ENCODE results near the gene EEIG1. TPM values are rescaled to one million over a fixed set of nuclear protein-coding genes. Genes with fewer than 3 reads are reported as not detected.

The EEIG1 gene
- total and polyA plus RNA-seq, 9 of the 15 experiments (the other 6 are each of a cell fraction or from before 2014, with no cell fraction given) = 0.17 to 16.7 (median 3.6) TPM

DNA sequence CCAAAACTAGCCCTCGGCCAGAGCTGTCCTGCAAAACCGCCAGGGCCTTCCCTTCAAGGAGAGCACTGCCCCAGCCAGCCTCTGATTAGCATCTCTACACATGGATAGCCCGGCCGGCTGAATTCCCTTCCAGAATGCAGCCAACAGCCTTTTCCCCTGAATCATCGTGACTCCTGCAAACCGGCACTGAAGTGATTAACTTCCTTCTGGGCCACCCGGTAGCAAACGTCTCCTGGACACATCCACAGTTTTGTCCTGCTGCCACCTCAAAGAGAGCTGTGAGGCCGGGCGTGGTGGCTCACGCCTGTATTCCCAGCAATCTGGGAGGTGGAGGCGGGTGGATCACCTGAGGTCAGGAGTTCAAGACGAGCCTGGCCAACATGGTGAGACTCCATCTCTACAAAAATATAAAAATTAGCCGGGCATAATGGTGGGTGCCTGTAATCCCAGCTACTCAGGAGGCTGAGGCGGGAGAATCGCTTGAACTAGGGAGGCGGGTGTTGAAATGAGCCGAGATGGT lies 21.1 kb upstream of the EEIG1 start (continued):
- TF ChIP-seq, protein P1, sequence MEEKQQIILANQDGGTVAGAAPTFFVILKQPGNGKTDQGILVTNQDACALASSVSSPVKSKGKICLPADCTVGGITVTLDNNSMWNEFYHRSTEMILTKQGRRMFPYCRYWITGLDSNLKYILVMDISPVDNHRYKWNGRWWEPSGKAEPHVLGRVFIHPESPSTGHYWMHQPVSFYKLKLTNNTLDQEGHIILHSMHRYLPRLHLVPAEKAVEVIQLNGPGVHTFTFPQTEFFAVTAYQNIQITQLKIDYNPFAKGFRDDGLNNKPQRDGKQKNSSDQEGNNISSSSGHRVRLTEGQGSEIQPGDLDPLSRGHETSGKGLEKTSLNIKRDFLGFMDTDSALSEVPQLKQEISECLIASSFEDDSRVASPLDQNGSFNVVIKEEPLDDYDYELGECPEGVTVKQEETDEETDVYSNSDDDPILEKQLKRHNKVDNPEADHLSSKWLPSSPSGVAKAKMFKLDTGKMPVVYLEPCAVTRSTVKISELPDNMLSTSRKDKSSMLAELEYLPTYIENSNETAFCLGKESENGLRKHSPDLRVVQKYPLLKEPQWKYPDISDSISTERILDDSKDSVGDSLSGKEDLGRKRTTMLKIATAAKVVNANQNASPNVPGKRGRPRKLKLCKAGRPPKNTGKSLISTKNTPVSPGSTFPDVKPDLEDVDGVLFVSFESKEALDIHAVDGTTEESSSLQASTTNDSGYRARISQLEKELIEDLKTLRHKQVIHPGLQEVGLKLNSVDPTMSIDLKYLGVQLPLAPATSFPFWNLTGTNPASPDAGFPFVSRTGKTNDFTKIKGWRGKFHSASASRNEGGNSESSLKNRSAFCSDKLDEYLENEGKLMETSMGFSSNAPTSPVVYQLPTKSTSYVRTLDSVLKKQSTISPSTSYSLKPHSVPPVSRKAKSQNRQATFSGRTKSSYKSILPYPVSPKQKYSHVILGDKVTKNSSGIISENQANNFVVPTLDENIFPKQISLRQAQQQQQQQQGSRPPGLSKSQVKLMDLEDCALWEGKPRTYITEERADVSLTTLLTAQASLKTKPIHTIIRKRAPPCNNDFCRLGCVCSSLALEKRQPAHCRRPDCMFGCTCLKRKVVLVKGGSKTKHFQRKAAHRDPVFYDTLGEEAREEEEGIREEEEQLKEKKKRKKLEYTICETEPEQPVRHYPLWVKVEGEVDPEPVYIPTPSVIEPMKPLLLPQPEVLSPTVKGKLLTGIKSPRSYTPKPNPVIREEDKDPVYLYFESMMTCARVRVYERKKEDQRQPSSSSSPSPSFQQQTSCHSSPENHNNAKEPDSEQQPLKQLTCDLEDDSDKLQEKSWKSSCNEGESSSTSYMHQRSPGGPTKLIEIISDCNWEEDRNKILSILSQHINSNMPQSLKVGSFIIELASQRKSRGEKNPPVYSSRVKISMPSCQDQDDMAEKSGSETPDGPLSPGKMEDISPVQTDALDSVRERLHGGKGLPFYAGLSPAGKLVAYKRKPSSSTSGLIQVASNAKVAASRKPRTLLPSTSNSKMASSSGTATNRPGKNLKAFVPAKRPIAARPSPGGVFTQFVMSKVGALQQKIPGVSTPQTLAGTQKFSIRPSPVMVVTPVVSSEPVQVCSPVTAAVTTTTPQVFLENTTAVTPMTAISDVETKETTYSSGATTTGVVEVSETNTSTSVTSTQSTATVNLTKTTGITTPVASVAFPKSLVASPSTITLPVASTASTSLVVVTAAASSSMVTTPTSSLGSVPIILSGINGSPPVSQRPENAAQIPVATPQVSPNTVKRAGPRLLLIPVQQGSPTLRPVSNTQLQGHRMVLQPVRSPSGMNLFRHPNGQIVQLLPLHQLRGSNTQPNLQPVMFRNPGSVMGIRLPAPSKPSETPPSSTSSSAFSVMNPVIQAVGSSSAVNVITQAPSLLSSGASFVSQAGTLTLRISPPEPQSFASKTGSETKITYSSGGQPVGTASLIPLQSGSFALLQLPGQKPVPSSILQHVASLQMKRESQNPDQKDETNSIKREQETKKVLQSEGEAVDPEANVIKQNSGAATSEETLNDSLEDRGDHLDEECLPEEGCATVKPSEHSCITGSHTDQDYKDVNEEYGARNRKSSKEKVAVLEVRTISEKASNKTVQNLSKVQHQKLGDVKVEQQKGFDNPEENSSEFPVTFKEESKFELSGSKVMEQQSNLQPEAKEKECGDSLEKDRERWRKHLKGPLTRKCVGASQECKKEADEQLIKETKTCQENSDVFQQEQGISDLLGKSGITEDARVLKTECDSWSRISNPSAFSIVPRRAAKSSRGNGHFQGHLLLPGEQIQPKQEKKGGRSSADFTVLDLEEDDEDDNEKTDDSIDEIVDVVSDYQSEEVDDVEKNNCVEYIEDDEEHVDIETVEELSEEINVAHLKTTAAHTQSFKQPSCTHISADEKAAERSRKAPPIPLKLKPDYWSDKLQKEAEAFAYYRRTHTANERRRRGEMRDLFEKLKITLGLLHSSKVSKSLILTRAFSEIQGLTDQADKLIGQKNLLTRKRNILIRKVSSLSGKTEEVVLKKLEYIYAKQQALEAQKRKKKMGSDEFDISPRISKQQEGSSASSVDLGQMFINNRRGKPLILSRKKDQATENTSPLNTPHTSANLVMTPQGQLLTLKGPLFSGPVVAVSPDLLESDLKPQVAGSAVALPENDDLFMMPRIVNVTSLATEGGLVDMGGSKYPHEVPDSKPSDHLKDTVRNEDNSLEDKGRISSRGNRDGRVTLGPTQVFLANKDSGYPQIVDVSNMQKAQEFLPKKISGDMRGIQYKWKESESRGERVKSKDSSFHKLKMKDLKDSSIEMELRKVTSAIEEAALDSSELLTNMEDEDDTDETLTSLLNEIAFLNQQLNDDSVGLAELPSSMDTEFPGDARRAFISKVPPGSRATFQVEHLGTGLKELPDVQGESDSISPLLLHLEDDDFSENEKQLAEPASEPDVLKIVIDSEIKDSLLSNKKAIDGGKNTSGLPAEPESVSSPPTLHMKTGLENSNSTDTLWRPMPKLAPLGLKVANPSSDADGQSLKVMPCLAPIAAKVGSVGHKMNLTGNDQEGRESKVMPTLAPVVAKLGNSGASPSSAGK (IDR thresholded peaks at IDR 0.05) = peak; percentile 79
- TF ChIP-seq MTA1 (IDR thresholded peaks at IDR 0.05; ENCODE audit: borderline replicate concordance) (peak; percentile 60; the same call in 1 of the 2 replicates), ZNF24 (IDR thresholded peaks at IDR 0.05) (peak; percentile 40; the same call in 1 of the 2 replicates), THRAP3 (IDR thresholded peaks at IDR 0.05; ENCODE audit: borderline replicate concordance) (no peak), KLF6 (CRISPR knock-in tag; IDR thresholded peaks at IDR 0.05; ENCODE audit: borderline replicate concordance) (no peak), CXXC5 (CRISPR knock-in tag; IDR thresholded peaks at IDR 0.05) (peak; percentile 67; the same call in 1 of the 2 replicates), GTF2A2 (tag; IDR thresholded peaks at IDR 0.05) (no peak), C11orf30 (IDR thresholded peaks at IDR 0.05; ENCODE audit: low read depth) (peak; percentile 99), ZNF766 (CRISPR knock-in tag; conservative IDR thresholded peaks at IDR 0.05) (peak; percentile 77; the same call in 1 of the 2 replicates), ZBTB17 (CRISPR knock-in tag; IDR thresholded peaks at IDR 0.05) (0 out of 2 replicates have a peak, but pooled peaks have one; percentile 15), MEIS2 (IDR thresholded peaks at IDR 0.05; ENCODE audit: partially characterized antibody) (peak; percentile 86), POLR2AphosphoS5 (IDR thresholded peaks at IDR 0.05; ENCODE audit: control insufficient read depth, insufficient read depth, low read depth, low read length) (peak; percentile 53; the same call in 1 of the 2 replicates), NBN (IDR thresholded peaks at IDR 0.05; ENCODE audit: low read depth) (peak; percentile 71; the same call in 1 of the 2 replicates)
- TF ChIP-seq, protein P2, sequence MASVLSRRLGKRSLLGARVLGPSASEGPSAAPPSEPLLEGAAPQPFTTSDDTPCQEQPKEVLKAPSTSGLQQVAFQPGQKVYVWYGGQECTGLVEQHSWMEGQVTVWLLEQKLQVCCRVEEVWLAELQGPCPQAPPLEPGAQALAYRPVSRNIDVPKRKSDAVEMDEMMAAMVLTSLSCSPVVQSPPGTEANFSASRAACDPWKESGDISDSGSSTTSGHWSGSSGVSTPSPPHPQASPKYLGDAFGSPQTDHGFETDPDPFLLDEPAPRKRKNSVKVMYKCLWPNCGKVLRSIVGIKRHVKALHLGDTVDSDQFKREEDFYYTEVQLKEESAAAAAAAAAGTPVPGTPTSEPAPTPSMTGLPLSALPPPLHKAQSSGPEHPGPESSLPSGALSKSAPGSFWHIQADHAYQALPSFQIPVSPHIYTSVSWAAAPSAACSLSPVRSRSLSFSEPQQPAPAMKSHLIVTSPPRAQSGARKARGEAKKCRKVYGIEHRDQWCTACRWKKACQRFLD (CRISPR knock-in tag; IDR thresholded peaks at IDR 0.05) = peak; percentile 95
- TF ChIP-seq, protein P3, sequence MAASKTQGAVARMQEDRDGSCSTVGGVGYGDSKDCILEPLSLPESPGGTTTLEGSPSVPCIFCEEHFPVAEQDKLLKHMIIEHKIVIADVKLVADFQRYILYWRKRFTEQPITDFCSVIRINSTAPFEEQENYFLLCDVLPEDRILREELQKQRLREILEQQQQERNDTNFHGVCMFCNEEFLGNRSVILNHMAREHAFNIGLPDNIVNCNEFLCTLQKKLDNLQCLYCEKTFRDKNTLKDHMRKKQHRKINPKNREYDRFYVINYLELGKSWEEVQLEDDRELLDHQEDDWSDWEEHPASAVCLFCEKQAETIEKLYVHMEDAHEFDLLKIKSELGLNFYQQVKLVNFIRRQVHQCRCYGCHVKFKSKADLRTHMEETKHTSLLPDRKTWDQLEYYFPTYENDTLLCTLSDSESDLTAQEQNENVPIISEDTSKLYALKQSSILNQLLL (CRISPR knock-in tag; IDR thresholded peaks at IDR 0.05; ENCODE audit: borderline replicate concordance) = no peak

Data from K562 (cell line).